ENCODE results near the gene HOXC10. TPM values are rescaled to one million over a fixed set of nuclear protein-coding genes. Genes with fewer than 3 reads are reported as not detected.

The HOXC10 gene
- total RNA-seq, 1 experiment from 2014 or later: not detected

- Mint-ChIP-seq H3K4me1 (peaks cover 23% of the 10 kb centered on the region), H3K4me3 (no peak overlapping the region), H3K27me3 (ENCODE audit: low read depth) (peaks cover 100% of the 10 kb centered on the region), H3K27ac (no peak overlapping the region), H3K9me3 (no peaks in the 10 kb centered on the region), H3K36me3 (no peaks in the 10 kb centered on the region)
- no peak for DNase-seq (ENCODE audit: low spot score)
- CTCF ChIA-PET: interaction anchor here (1.1 to 1.3 kb wide), 3 partner anchors 25 to 220 kb away, joined by 3 read pairs; no protein-coding TSS in a partner anchor
- ATAC-seq: no peak
- POLR2A ChIA-PET: no interaction called here
- TF ChIP-seq ZNF671 (CRISPR knock-in tag; IDR thresholded peaks at IDR 0.05): no peak
- no peak for TF ChIP-seq SMAD4 (CRISPR knock-in tag; IDR thresholded peaks at IDR 0.05)
- no peak for TF ChIP-seq ZBTB43 (CRISPR knock-in tag; IDR thresholded peaks at IDR 0.05)
- TF ChIP-seq ARID4B (CRISPR knock-in tag; IDR thresholded peaks at IDR 0.05; ENCODE audit: borderline replicate concordance): no peak
- no peak for TF ChIP-seq STAT6 (CRISPR knock-in tag; conservative IDR thresholded peaks at IDR 0.05; ENCODE audit: low read depth)
- TF ChIP-seq JAZF1 (CRISPR knock-in tag; IDR thresholded peaks at IDR 0.05): no peak
Measured at GRCh38 chr12:53980802-53981496, 4.0 kb upstream of the HOXC10 start.

- TF ChIP-seq CTCF (IDR thresholded peaks at IDR 0.05): no peak
- no peak for TF ChIP-seq ZNF138 (CRISPR knock-in tag; conservative IDR thresholded peaks at IDR 0.05)
- TF ChIP-seq ZBTB43 (CRISPR knock-in tag; IDR thresholded peaks at IDR 0.05): no peak
- TF ChIP-seq GABPB1 (CRISPR knock-in tag; IDR thresholded peaks at IDR 0.05): no peak
- TF ChIP-seq ZSCAN18 (CRISPR knock-in tag; IDR thresholded peaks at IDR 0.05): no peak
- TF ChIP-seq FOXP4 (CRISPR knock-in tag; IDR thresholded peaks at IDR 0.05): no peak
- Mint-ChIP-seq H3K36me3 (no peaks in the 10 kb centered on the region), H3K27ac (no peak overlapping the region), H3K9me3 (no peaks in the 10 kb centered on the region), H3K4me1 (peaks cover 30% of the 10 kb centered on the region), H3K4me3 (no peak overlapping the region), H3K27me3 (ENCODE audit: low read depth) (peaks cover 100% of the 10 kb centered on the region)
- ChIA-PET CTCF (interaction anchor here (0.6 to 1.3 kb wide), 3 partner anchors 134 to 219 kb away, joined by 3 read pairs; no protein-coding TSS in a partner anchor), POLR2A (no interaction called here)
- DNase-seq (ENCODE audit: low spot score): no peak
- no peak for ATAC-seq
Measured at GRCh38 chr12:53981634-53982565, 3.0 kb upstream of the HOXC10 start.
